Omental fat pad (tissue), 4 donors: Measurements from ENCODE around the gene APOL1. TPM values are rescaled to one million over a fixed set of nuclear protein-coding genes. Genes with fewer than 3 reads are reported as not detected.

ENCODE experiments used
- ATAC-seq: fragments of 150-250 bp; one replicate; pipeline ENCODE4 v1.9.1; 2016; ENCODE audit warnings: mild to moderate bottlenecking, moderate library complexity; ENCODE audit not compliant: low FRiP score
- DNase-seq: peaks from one replicate; pipeline ENCODE4 v3.0.0-alpha.2; 2019; ENCODE audit warnings: low spot score
- CTCF ChIP-seq, 3 donors: fragments of 450-650 bp; IDR thresholded peaks; one replicate each; pipeline ENCODE4 v1.5.1; 2016 to 2017; ENCODE audit warnings: antibody characterized with exemption in 3 of 3, mild to moderate bottlenecking in 3 of 3, moderate library complexity in 2 of 3
- total RNA-seq, 4 donors: library from RNA; depleted of rRNA; stranded (reverse); fragments of >200 nt; gene quantifications; one replicate each; pipeline ENCODE4 v1.1.0, GENCODE V29; 2016

The APOL1 gene
- total RNA-seq, 4 donors from 2014 or later, result 27.3 to 89.3 (median 65.3) TPM

- no peak for TF ChIP-seq CTCF (IDR thresholded peaks at IDR 0.05)
- ATAC-seq (no peak), DNase-seq (no peak)
Measured at GRCh38 chr22:36284171-36284571, 31.2 kb downstream of the APOL1 start.

GRCh38 chr22:36285017-36285416, 32.1 kb downstream of the APOL1 start:
- DNase-seq (no peak), ATAC-seq (no peak)
- TF ChIP-seq CTCF (IDR thresholded peaks at IDR 0.05), result no peak

DNA sequence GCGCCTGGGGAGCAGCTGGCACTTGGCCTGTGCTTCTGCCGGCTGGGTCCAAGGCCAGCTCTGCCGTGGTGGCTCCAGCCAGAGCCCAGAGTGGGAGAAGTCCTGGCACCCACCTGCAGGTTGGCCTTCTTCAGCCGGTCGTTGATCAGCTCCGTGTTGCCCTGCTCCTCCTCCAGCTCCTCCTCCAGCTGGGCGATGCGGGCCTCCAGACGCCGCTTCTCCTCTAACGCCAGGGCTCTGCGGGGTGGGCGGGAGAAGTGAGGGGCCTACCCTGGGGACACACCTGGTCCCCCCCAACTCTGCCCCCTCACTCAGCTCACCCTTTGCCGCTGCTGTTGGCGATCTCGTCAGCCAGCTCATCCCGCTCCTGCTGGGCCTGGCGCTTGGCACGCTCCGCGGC, 32.6 kb downstream of the APOL1 start:
- DNase-seq (no peak), ATAC-seq (no peak)
- TF ChIP-seq CTCF (IDR thresholded peaks at IDR 0.05), result no peak

GRCh38 chr22:36286096-36286957, 33.4 kb downstream of the APOL1 start:
- TF ChIP-seq CTCF (IDR thresholded peaks at IDR 0.05), result peak in 2 of 3 donors; percentile 1 to 41
- ATAC-seq, result peak; percentile 63
- DNase-seq, result peak; percentile 40

DNA sequence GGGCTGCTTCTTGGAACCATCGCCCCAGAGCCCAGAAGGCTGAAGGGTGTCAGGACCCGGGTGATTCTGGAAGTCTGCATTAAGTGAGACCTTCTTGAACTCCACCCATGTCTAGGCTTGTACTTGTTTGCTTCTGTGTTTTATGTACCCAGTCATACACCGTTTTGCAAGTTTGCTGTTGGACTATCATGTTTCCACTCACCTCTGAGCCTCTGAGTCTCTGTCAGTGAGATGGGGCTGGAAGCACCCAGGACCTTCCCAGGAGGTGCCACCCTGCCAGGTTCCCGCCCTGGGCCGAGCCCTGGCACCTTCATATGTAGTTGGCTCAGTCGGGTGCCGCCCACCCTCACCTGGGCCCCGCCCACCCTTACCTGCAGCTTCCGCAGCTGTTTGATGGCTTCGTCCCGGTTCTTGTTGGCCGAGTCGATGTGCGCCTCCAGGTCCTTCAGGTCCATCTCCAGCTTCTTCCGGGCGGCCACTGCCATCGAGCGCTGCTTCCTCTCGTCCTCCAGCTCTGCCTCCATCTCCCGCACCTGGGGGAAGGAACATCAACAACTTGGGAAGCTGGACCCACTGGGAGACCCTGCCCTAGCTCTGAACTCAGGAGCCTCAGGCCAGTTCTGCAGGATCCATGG, 35.1 kb downstream of the APOL1 start:
- ATAC-seq, result no peak
- TF ChIP-seq CTCF (IDR thresholded peaks at IDR 0.05), result no peak
- DNase-seq, result no peak

DNA sequence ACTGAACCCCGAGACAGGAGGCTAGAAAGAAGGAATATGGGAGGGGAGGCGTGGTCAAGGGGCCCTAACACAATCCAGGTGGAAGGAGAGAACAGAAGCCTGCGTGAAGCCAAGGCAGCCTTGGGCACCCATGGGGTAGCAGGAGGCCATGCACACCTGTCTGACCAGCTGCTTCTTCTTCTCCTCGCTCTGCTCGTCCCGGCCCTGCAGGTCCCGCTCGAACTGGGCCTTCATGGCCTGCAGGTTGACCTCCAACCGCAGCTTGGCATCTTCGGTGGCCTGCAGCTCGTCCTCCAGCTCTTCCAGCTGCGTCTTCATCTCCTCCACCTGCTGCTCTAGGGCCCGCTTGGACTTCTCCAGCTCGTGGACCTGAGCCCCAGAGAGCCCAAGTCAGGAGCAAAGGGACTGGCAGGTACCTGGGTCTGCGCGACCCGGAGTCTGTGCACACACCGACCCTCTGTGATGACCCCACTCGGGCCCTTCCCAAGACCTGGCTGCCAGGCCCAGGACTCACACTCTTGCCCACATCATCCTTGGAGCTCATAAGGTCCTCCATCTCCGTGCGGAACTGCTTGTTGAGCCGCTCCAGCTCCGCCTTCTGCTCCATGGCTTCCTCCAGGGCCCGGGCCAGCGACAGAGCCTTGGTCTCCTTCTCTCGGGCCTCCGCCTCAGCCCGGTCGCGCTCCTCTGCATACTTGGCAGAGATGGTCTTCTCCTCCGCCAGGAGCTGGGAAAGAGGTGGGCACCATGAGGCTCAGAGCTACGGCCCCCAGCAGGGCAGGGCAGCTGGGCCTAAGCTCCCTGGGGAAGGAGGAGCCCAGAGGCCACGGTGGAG, 35.9 kb downstream of the APOL1 start:
- ATAC-seq, result no peak
- no peak for DNase-seq

More for the DNA sequence above, 35.9 kb downstream of the APOL1 start:
- no peak for TF ChIP-seq CTCF (IDR thresholded peaks at IDR 0.05)
